Type B pancreatic cell (in vitro differentiated cells): Measurements from ENCODE around the gene CTNND2. TPM values are rescaled to one million over a fixed set of nuclear protein-coding genes. Genes with fewer than 3 reads are reported as not detected.

Source experiments
- DNase-seq: peaks from one replicate; pipeline ENCODE4 v3.0.0; 2021; ENCODE audit warnings: mixed read lengths; ENCODE audit not compliant: unreplicated experiment; ENCODE audit errors: extremely low spot score
- H3K27ac Mint-ChIP-seq: 2 replicates; pipeline ENCODE4 v1.8.0; 2021; ENCODE audit warnings: mild to moderate bottlenecking, mixed read lengths
- H3K27me3 Mint-ChIP-seq: 2 replicates; pipeline ENCODE4 v1.8.0; 2021; ENCODE audit warnings: mixed read lengths
- H3K36me3 Mint-ChIP-seq: 2 replicates; pipeline ENCODE4 v1.8.0; 2021; ENCODE audit warnings: mixed read lengths
- H3K4me1 Mint-ChIP-seq: one replicate; pipeline ENCODE4 v1.8.0; 2021; ENCODE audit warnings: mixed read lengths; ENCODE audit not compliant: unreplicated experiment
- H3K4me3 Mint-ChIP-seq: 2 replicates; pipeline ENCODE4 v1.8.0; 2021; ENCODE audit warnings: mild to moderate bottlenecking, mixed read lengths
- H3K9me3 Mint-ChIP-seq: 2 replicates; pipeline ENCODE4 v1.8.0; 2021; ENCODE audit warnings: mixed read lengths
- total RNA-seq: library from RNA; stranded (reverse); gene quantifications from 2 replicates; pipeline ENCODE4 v1.2.1, GENCODE V29; 2021; ENCODE audit warnings: low replicate concordance
- TF ChIP-seq, protein P1 (sequence below): fragments of 200-600 bp; sonication (generic); conservative IDR thresholded peaks from 2 replicates; pipeline ENCODE4 v1.5.0; 2021; ENCODE audit warnings: antibody characterized with exemption, mild to moderate bottlenecking

The CTNND2 gene
- total RNA-seq, 1 donor from 2014 or later = 49.5 TPM

DNA sequence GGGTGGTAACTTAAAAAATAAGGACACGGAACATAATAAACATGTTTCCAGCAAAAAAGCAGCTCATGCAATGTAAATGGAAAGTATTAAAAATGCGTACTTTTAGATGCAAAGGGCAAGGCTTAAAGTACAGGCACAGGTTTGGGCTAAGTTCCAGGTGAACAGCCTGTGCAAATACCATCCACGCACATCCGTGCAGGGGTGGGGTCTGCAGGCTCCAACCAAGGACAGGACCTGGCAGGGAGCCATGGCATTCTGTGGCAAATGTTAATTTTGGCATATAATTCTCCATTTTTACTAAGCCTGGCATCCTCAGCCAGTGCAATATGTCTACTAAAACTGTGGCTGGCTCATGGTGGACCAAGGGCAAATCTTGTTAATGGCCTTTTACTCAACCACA is 777.4 kb downstream of the CTNND2 start:
- TF ChIP-seq, protein P1, sequence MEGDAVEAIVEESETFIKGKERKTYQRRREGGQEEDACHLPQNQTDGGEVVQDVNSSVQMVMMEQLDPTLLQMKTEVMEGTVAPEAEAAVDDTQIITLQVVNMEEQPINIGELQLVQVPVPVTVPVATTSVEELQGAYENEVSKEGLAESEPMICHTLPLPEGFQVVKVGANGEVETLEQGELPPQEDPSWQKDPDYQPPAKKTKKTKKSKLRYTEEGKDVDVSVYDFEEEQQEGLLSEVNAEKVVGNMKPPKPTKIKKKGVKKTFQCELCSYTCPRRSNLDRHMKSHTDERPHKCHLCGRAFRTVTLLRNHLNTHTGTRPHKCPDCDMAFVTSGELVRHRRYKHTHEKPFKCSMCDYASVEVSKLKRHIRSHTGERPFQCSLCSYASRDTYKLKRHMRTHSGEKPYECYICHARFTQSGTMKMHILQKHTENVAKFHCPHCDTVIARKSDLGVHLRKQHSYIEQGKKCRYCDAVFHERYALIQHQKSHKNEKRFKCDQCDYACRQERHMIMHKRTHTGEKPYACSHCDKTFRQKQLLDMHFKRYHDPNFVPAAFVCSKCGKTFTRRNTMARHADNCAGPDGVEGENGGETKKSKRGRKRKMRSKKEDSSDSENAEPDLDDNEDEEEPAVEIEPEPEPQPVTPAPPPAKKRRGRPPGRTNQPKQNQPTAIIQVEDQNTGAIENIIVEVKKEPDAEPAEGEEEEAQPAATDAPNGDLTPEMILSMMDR = no peak
- Mint-ChIP-seq H3K27me3 (no peaks in the 10 kb centered on the region), H3K4me3 (no peak overlapping the region), H3K4me1 (peaks cover 4% of the 10 kb centered on the region), H3K9me3 (no peaks in the 10 kb centered on the region), H3K36me3 (no peaks in the 10 kb centered on the region), H3K27ac (no peak overlapping the region)
- DNase-seq = no peak

DNA sequence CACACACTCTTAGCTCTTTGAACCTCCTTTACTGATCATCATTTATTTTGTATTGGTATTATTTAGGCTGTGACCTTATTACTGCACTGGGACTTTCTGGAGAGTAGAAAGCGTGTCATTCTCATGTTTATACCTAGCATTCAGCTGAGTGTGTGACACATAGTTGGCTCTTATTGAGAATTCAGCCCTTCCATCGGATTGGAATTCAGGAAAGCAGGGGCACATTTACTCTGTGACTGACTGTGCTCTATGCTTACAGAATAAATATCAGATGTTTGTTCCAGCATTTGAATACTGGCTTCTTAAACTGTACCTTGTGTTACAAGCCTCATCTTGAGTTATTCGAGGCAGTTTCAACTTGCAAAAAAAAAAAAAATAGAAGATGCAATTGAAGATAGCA is 782.4 kb downstream of the CTNND2 start:
- no peak for DNase-seq
- Mint-ChIP-seq H3K4me3 (no peak overlapping the region), H3K36me3 (no peaks in the 10 kb centered on the region)

DNA sequence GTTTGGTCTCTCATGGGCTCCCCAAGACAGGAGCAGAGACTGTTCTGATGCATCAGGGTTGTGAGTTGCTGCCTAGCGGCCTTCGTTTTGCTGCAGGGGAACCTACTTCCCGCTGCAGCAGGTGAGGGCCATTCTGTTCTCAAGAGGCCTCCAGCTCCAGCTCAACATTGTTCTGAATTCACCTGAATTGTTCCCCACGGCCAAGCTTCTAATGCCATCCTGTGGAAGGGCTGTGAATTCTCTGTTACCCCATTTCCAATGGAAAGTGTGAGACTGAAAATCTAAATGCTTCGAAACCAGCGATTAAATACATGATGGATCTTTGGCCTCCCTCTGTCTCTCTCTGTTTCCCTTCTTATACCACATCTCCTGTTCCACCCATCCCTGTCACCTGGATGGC is 794.1 kb downstream of the CTNND2 start:
- H3K4me1 Mint-ChIP-seq = peaks cover 4% of the 10 kb centered on the region
- H3K9me3 Mint-ChIP-seq = no peaks in the 10 kb centered on the region
- TF ChIP-seq, protein P1 = no peak
- H3K27ac Mint-ChIP-seq = no peak overlapping the region
- no peak overlapping the region for H3K4me3 Mint-ChIP-seq
- DNase-seq = no peak
- H3K36me3 Mint-ChIP-seq = peaks cover 6% of the 10 kb centered on the region
- H3K27me3 Mint-ChIP-seq = no peaks in the 10 kb centered on the region

More for the DNA sequence above, 782.4 kb downstream of the CTNND2 start:
- H3K4me1 Mint-ChIP-seq = no peaks in the 10 kb centered on the region
- no peaks in the 10 kb centered on the region for H3K9me3 Mint-ChIP-seq
- H3K27ac Mint-ChIP-seq = no peak overlapping the region
- TF ChIP-seq, protein P1 = no peak
- H3K27me3 Mint-ChIP-seq = no peaks in the 10 kb centered on the region

DNA sequence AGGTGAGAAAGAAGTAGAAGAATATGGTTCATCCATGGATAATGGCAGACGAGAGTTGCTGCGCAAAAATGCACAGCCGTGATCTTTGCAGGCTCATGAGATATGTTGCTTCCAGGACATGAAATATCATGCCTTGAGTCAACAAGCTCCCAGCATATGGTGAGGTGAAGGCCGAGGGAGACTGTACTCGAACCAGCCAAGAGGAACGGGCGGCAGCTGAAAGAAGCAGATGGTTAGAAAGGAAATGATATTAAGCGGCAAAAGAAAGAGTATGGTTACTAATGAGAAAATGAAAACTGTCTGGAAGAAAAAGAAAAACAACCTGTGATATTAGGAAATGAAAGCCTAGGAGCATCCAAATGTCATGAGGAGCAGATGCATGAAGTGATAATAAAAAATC is 798.5 kb downstream of the CTNND2 start:
- TF ChIP-seq, protein P1 = no peak
- Mint-ChIP-seq H3K27ac (no peak overlapping the region), H3K36me3 (peaks cover 6% of the 10 kb centered on the region)

DNA sequence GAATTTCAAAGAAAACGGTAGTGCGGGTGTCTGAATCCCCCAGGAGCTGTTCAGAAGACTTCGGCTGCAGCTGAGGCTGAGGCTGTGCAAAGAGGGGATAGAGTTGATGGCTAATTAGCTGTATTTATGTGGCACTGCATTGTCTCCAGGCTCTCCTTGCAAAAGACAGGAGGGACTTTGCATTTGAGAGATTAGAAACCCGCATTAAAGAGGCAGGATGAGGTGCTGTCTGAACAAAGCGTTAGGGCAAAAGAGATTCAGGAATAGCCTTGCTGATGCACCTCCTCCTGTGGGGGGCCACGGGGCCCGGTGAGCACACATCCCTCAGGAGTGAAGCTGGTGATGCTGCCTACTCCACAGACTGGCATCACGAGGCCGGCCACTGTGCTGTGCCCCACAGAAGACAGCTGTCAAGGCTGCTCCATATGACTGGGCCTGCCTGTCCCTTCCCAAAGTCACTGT is 799.6 kb downstream of the CTNND2 start:
- no peaks in the 10 kb centered on the region for H3K9me3 Mint-ChIP-seq
- H3K27me3 Mint-ChIP-seq = no peaks in the 10 kb centered on the region
- H3K4me1 Mint-ChIP-seq = no peaks in the 10 kb centered on the region
- H3K27ac Mint-ChIP-seq = no peak overlapping the region
- H3K36me3 Mint-ChIP-seq = peaks cover 3% of the 10 kb centered on the region
- TF ChIP-seq, protein P1 = no peak
- DNase-seq = no peak
- no peak overlapping the region for H3K4me3 Mint-ChIP-seq

More for the DNA sequence above, 798.5 kb downstream of the CTNND2 start:
- Mint-ChIP-seq H3K4me1 (no peaks in the 10 kb centered on the region), H3K27me3 (no peaks in the 10 kb centered on the region), H3K4me3 (no peak overlapping the region), H3K9me3 (no peaks in the 10 kb centered on the region)
- DNase-seq = no peak

DNA sequence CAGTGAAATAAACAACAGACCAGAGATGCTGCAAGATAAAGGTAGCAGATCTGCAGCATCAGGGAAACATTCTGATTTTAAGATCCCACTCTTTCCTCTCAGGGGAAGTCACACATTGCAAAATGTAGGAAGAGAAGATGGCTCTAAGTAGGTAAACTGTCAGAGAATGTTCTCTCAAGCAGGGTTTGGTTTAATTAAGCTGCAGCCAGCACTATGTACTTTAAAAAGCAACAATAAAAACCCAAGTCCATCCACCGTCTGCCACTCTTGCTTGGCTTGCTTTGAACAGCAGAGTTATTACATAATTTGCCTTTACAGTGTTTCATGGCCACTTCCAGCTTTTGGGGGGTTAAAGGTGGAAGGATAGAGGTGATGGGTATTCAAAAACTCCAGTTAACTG is 800.0 kb downstream of the CTNND2 start:
- H3K27ac Mint-ChIP-seq = no peak overlapping the region
- TF ChIP-seq, protein P1 = no peak
- no peak for DNase-seq
- H3K36me3 Mint-ChIP-seq = no peaks in the 10 kb centered on the region
- no peaks in the 10 kb centered on the region for H3K27me3 Mint-ChIP-seq
- H3K4me1 Mint-ChIP-seq = no peaks in the 10 kb centered on the region
- no peaks in the 10 kb centered on the region for H3K9me3 Mint-ChIP-seq
- no peak overlapping the region for H3K4me3 Mint-ChIP-seq
